A549 (cell line): ENCODE data around the gene PJVK. TPM values are rescaled to one million over a fixed set of nuclear protein-coding genes. Genes with fewer than 3 reads are reported as not detected.

Experiments
- ATAC-seq, 2 experiments: fragments of 200-7000 bp in 1 of 2; fragments of >200 bp in 1 of 2; cut with Nextera tagmentation in 1 of 2; cut with Tn5 transposase in 1 of 2; 3 replicates each; pipeline versions ENCODE4 v1.8.0 to v1.9.1; 2018 to 2020; ENCODE audit warnings: mild to moderate bottlenecking in 1 of 2, moderate library complexity in 1 of 2
- CTCF ChIA-PET: fragments of 300-600 bp; sonication (Branson Sonifier 250); formaldehyde crosslinking; extraction: SDS; loops from one replicate; lab custom pipeline; 2021; ENCODE audit warnings: antibody characterized with exemption, inconsistent platforms; lab: Yijun Ruan, JAX
- POLR2A ChIA-PET: fragments of 350-600 bp; formaldehyde crosslinking; extraction: SDS; loops from one replicate; lab custom pipeline; 2021; ENCODE audit warnings: antibody characterized with exemption, inconsistent platforms; lab: Yijun Ruan, JAX
- DNase-seq, 2 experiments: peaks; one replicate each; pipeline versions ENCODE4 v3.0.0 to v3.0.0-alpha.2; 2011 to 2016; ENCODE audit warnings: low read depth in 1 of 2, low spot score in 1 of 2
- FAIRE-seq: peaks from 2 replicates; lab custom pipeline; 2011; peaks lifted over from hg19 to GRCh38; lab: Jason Lieb, UNC
- H3K27ac ChIP-seq, 2 experiments: fragments of >200 bp; sonication (Bioruptor Twin); formaldehyde crosslinking; 3 replicates each; pipeline ENCODE4 v1.5.1; 2016 to 2017
- H3K4me1 ChIP-seq: fragments of >200 bp; sonication (Bioruptor Twin); formaldehyde crosslinking; 3 replicates; pipeline ENCODE4 v1.6.1; 2016
- H3K4me2 ChIP-seq: fragments of >200 bp; sonication (Bioruptor Twin); formaldehyde crosslinking; 3 replicates; pipeline ENCODE4 v1.6.1; 2016
- H3K4me3 ChIP-seq: fragments of >200 bp; sonication (Bioruptor Twin); formaldehyde crosslinking; 3 replicates; pipeline ENCODE4 v1.5.1; 2016
- H3K9me3 ChIP-seq: fragments of >200 bp; sonication (Bioruptor Twin); formaldehyde crosslinking; 3 replicates; pipeline ENCODE4 v1.6.1; 2016
- ATOH8 ChIP-seq: fragments of 250-450 bp; sonication (Bioruptor Pico); IDR thresholded peaks from 2 replicates; pipeline ENCODE4 v1.5.0; 2020; ENCODE audit warnings: low read depth, mild to moderate bottlenecking, moderate library complexity
- BHLHE40 ChIP-seq: IDR thresholded peaks from 2 replicates; pipeline ENCODE4 v1.6.1; 2012; ENCODE audit warnings: low read depth, low read length, inconsistent platforms
- CBX2 ChIP-seq: fragments of 200-600 bp; sonication (generic); IDR thresholded peaks from 2 replicates; pipeline ENCODE4 v1.6.1; 2016; ENCODE audit warnings: low read depth, mild to moderate bottlenecking, borderline replicate concordance
- CHD4 ChIP-seq: fragments of 200-600 bp; sonication (generic); IDR thresholded peaks from 2 replicates; pipeline ENCODE4 v1.6.1; 2016; ENCODE audit warnings: antibody characterized with exemption, mild to moderate bottlenecking, borderline replicate concordance
- E2F6 ChIP-seq: IDR thresholded peaks from 2 replicates; pipeline ENCODE4 v1.6.1; 2012; ENCODE audit warnings: low read depth, borderline replicate concordance
- EHMT2 ChIP-seq: fragments of 200-600 bp; sonication (generic); IDR thresholded peaks from 2 replicates; pipeline ENCODE4 v1.6.1; 2016; ENCODE audit warnings: antibody characterized with exemption, low read depth, mild to moderate bottlenecking, moderate library complexity
- FOSL2 ChIP-seq, 2 experiments: fragments of 450-650 bp in 1 of 2; fragments of >200 bp in 1 of 2; sonication (Bioruptor Twin) in 1 of 2; formaldehyde crosslinking; IDR thresholded peaks; 2 replicates each; pipeline versions ENCODE4 v1.5.0 to v1.6.1; 2016 to 2020; ENCODE audit warnings: mild to moderate bottlenecking in 1 of 2, moderate library complexity in 1 of 2
- HEYL ChIP-seq: fragments of 250-450 bp; sonication (Bioruptor Pico); IDR thresholded peaks from 2 replicates; pipeline ENCODE4 v1.8.0; 2021; ENCODE audit warnings: mild to moderate bottlenecking, moderate library complexity
- KDM5A ChIP-seq: fragments of 200-600 bp; sonication (generic); IDR thresholded peaks from 2 replicates; pipeline ENCODE4 v1.6.1; 2016; ENCODE audit warnings: antibody characterized with exemption, mild to moderate bottlenecking
- MAFK ChIP-seq: fragments of 450-650 bp; IDR thresholded peaks from 2 replicates; pipeline ENCODE4 v1.6.1; 2014; ENCODE audit not compliant: partially characterized antibody
- MAZ ChIP-seq: fragments of 150-350 bp; IDR thresholded peaks from 2 replicates; pipeline ENCODE4 v1.6.1; 2014; ENCODE audit warnings: antibody characterized with exemption, low read depth, low read length, borderline replicate concordance
- MYC ChIP-seq: IDR thresholded peaks from 2 replicates; pipeline ENCODE4 v1.6.1; 2012; ENCODE audit warnings: mild to moderate bottlenecking, inconsistent platforms, low read length, improper control_type of control experiment, borderline replicate concordance
- NR3C1 ChIP-seq: fragments of >200 bp; sonication (Bioruptor Twin); formaldehyde crosslinking; IDR thresholded peaks from 3 replicates; pipeline ENCODE4 v1.6.1; 2017
- POLR2A ChIP-seq: IDR thresholded peaks from 2 replicates; pipeline ENCODE4 v1.6.1; 2012; ENCODE audit warnings: mild to moderate bottlenecking, low read length
- RAD21 ChIP-seq, 2 experiments: fragments of >200 bp in 1 of 2; sonication (Bioruptor Twin) in 1 of 2; formaldehyde crosslinking in 1 of 2; IDR thresholded peaks in 1 of 2; conservative IDR thresholded peaks in 1 of 2; 2 replicates in 1 of 2; 3 replicates in 1 of 2; pipeline ENCODE4 v1.6.1; 2012 to 2018; ENCODE audit warnings: inconsistent platforms in 1 of 2
- RARB ChIP-seq: fragments of 250-450 bp; sonication (Bioruptor Pico); IDR thresholded peaks from 2 replicates; pipeline ENCODE4 v1.8.0; 2021; ENCODE audit warnings: mild to moderate bottlenecking, moderate library complexity
- RNF2 ChIP-seq: fragments of 200-600 bp; sonication (generic); IDR thresholded peaks from 2 replicates; pipeline ENCODE4 v1.6.1; 2016; ENCODE audit warnings: low read depth, mild to moderate bottlenecking, antibody characterized with exemption, moderate library complexity, borderline replicate concordance
- SMC3 ChIP-seq: fragments of >200 bp; sonication (Bioruptor Twin); formaldehyde crosslinking; IDR thresholded peaks from 3 replicates; pipeline ENCODE4 v1.6.1; 2018; ENCODE audit warnings: inconsistent platforms
- TFCP2L1 ChIP-seq: fragments of 250-450 bp; sonication (Bioruptor Pico); IDR thresholded peaks from 2 replicates; pipeline ENCODE4 v1.5.0; 2021; ENCODE audit warnings: mild to moderate bottlenecking
- TP53 ChIP-seq: fragments of 250-450 bp; sonication (Bioruptor Pico); IDR thresholded peaks from 2 replicates; pipeline ENCODE4 v1.5.0; 2021; ENCODE audit warnings: mild to moderate bottlenecking, moderate library complexity
- USF2 ChIP-seq: fragments of 450-650 bp; IDR thresholded peaks from 2 replicates; pipeline ENCODE4 v1.6.1; 2014; ENCODE audit warnings: antibody characterized with exemption
- ZC3H11A ChIP-seq: fragments of 450-650 bp; IDR thresholded peaks from 2 replicates; pipeline ENCODE4 v1.6.1; 2014; ENCODE audit warnings: antibody characterized with exemption, mild to moderate bottlenecking
- WGBS: methylation state at CpG from one replicate; pipeline ENCODE4 v1.1.6; 2017; ENCODE audit errors: missing lambda C conversion rate; 5-methylcytosine and 5-hydroxymethylcytosine counted together
- polyA plus RNA-seq, 4 experiments: library from polyadenylated mRNA; depleted of rRNA in 3 of 4; stranded (reverse); fragments of >200 nt; fragmentation: RNase III in 1 of 4; extraction: RNeasy Plus Mini Kit Qiagen cat#74134 plus additional on column Dnase treatment in 1 of 4; gene quantifications; 2 replicates in 3 of 4; 3 replicates in 1 of 4; pipeline ENCODE4 v1.2.3, GENCODE V29; 2011 to 2017

PJVK gene
- polyA plus RNA-seq, 2 of the 4 experiments (the other 2 are of a cell fraction) = 3.6 to 10.1 TPM

- TF ChIP-seq NR3C1 (no peak), POLR2A (no peak)
- TF ChIP-seq, all 56 proteins: peak for 0
Measured at GRCh38 chr2:178498137-178498536, 47.0 kb downstream of the PJVK start (continued).

GRCh38 chr2:178499640-178500039 lies 48.5 kb downstream of the PJVK start:
- H3K4me2 ChIP-seq = no peak overlapping the region
- no peaks in the 10 kb centered on the region for H3K9me3 ChIP-seq
- no peak overlapping the region for H3K4me3 ChIP-seq
- ATAC-seq = no peak
- WGBS = 98% methylated on average over 3 of the region's 3 CpGs
- ChIA-PET CTCF (no interaction called here), POLR2A (no interaction called here)
- FAIRE-seq = no peak
- no peak for DNase-seq
- TF ChIP-seq EHMT2 (no peak), CHD4 (no peak), RARB (CRISPR knock-in tag) (no peak), KDM5A (no peak), CBX2 (no peak), USF2 (no peak), MYC (no peak), BHLHE40 (no peak), E2F6 (no peak), HEYL (CRISPR knock-in tag) (no peak), MAZ (no peak), TP53 (CRISPR knock-in tag) (no peak), NR3C1 (no peak)
- TF ChIP-seq, all 56 proteins: peak for 0
- Histone ChIP-seq H3K4me1 (no peaks in the 10 kb centered on the region), H3K27ac (no peak overlapping the region)

- 78% methylated on average over 4 of the region's 4 CpGs for WGBS
- no peak for DNase-seq
- TF ChIP-seq RAD21 (conservative IDR thresholded peaks at IDR 0.05 in 1 of 2, IDR thresholded peaks at IDR 0.05 in 1 of 2) (no peak), TFCP2L1 (CRISPR knock-in tag) (no peak), ZC3H11A (no peak), MAFK (peak; percentile 19)
- TF ChIP-seq, all 56 proteins: peak for 1
- Histone ChIP-seq H3K27ac (no peak overlapping the region), H3K4me3 (no peak overlapping the region), H3K9me3 (no peaks in the 10 kb centered on the region), H3K4me2 (no peak overlapping the region), H3K4me1 (no peaks in the 10 kb centered on the region)
- CTCF ChIA-PET = interaction anchor here (1.3 kb wide), 1 partner anchor 14 kb away, joined by 4 read pairs; no protein-coding TSS in a partner anchor
- no peak for ATAC-seq
- POLR2A ChIA-PET = no interaction called here
- FAIRE-seq = no peak
Measured at GRCh38 chr2:178502751-178503150, 51.6 kb downstream of the PJVK start.

GRCh38 chr2:178506101-178506500 lies 54.9 kb downstream of the PJVK start:
- DNase-seq = no peak
- no peaks in the 10 kb centered on the region for H3K9me3 ChIP-seq
- no peak for FAIRE-seq
- no peak overlapping the region for H3K27ac ChIP-seq
- 90% methylated on average over 1 of the region's 1 CpG for WGBS
- no peak for TF ChIP-seq CHD4
- no peak for TF ChIP-seq RNF2
- no peak for TF ChIP-seq FOSL2 (IDR thresholded peaks at IDR 0.05)
- no peak for TF ChIP-seq FOSL2 (CRISPR knock-in tag; IDR thresholded peaks at IDR 0.05)
- no peak for TF ChIP-seq RARB (CRISPR knock-in tag)
- TF ChIP-seq E2F6 = no peak
- no peak for TF ChIP-seq USF2
- no peak for TF ChIP-seq ATOH8 (CRISPR knock-in tag)
- TF ChIP-seq SMC3 = no peak
- TF ChIP-seq EHMT2 = no peak
- POLR2A ChIA-PET = no interaction called here
- no peaks in the 10 kb centered on the region for H3K4me1 ChIP-seq
- no peak for ATAC-seq
- no peak overlapping the region for H3K4me2 ChIP-seq
- CTCF ChIA-PET = no interaction called here
- no peak overlapping the region for H3K4me3 ChIP-seq
